Right cardiac atrium (tissue), 5 donors: ENCODE results near the gene ASH1L. TPM values are rescaled to one million over a fixed set of nuclear protein-coding genes. Genes with fewer than 3 reads are reported as not detected.
"Not testable (repeated sequence)": the region's sequence is repeated elsewhere in the genome, so short reads cannot be mapped to it uniquely, and the experiment has no call there.

Source experiments
- ATAC-seq, 2 donors: fragments of 200-7000 bp; cut with Tn5 transposase; one replicate each; pipeline versions ENCODE4 v1.8.0 to v1.9.1; 2020; ENCODE audit warnings: moderate library complexity in 2 of 2, mild to moderate bottlenecking in 1 of 2
- DNase-seq, 3 donors: peaks; one replicate each; pipeline ENCODE4 v3.0.0-alpha.2; 2020
- H3K27ac ChIP-seq: one replicate; pipeline ENCODE4 v1.5.1; 2013; ENCODE audit warnings: mild to moderate bottlenecking, low read length, control low read depth, moderate library complexity
- H3K27me3 ChIP-seq: one replicate; pipeline ENCODE4 v1.6.1; 2013; ENCODE audit not compliant: control insufficient read depth, insufficient read depth
- H3K4me1 ChIP-seq: one replicate; pipeline ENCODE4 v1.6.1; 2013; ENCODE audit warnings: low read length; ENCODE audit not compliant: control insufficient read depth, insufficient read depth
- H3K4me3 ChIP-seq: one replicate; pipeline ENCODE4 v1.5.1; 2013; ENCODE audit warnings: low read length, control low read depth
- H3K9me3 ChIP-seq: one replicate; pipeline ENCODE4 v1.6.1; 2013; ENCODE audit warnings: low read length; ENCODE audit not compliant: control insufficient read depth
- WGBS: extraction: QIAGEN DNeasy Blood & Tissue Kit; methylation state at CpG from one replicate; pipeline ENCODE4 v1.1.7; 2013; 5-methylcytosine and 5-hydroxymethylcytosine counted together
- intact Hi-C, 4 donors: fragments of 100-400 bp; cut with DNase I; formaldehyde crosslinking; loops; one replicate each; pipeline versions ENCODE4 v1.11.0 to v1.14.0; 2022 to 2023
- polyA plus RNA-seq: library from polyadenylated mRNA; stranded (reverse); fragments of 200-250 nt; gene quantifications from one replicate; pipeline ENCODE4 v1.2.3, GENCODE V29; 2013
- total RNA-seq, 4 donors: library from RNA; stranded (reverse); fragmentation: NEBNext Ultra II Directional; extraction: Animal tissue kit (Norgen Biotek cat#: 25700); gene quantifications; one replicate each; pipeline ENCODE4 v1.2.1, GENCODE V29; 2021
- donor health status: healthy with polysubstance abuse.
- donor health status: DM: no; HTN: yes; CAD: no.
- donor health status: DM: no; HTN: no; CAD: no.
- donor health status: DM: no; HTN: yes; CAD: no; lungs with severe emphysema.
- donor health status: DM: yes; HTN: yes; CAD: no.

ASH1L gene
- total and polyA plus RNA-seq, 5 donors, result 11.3 to 57.7 (median 48.0) TPM

DNA sequence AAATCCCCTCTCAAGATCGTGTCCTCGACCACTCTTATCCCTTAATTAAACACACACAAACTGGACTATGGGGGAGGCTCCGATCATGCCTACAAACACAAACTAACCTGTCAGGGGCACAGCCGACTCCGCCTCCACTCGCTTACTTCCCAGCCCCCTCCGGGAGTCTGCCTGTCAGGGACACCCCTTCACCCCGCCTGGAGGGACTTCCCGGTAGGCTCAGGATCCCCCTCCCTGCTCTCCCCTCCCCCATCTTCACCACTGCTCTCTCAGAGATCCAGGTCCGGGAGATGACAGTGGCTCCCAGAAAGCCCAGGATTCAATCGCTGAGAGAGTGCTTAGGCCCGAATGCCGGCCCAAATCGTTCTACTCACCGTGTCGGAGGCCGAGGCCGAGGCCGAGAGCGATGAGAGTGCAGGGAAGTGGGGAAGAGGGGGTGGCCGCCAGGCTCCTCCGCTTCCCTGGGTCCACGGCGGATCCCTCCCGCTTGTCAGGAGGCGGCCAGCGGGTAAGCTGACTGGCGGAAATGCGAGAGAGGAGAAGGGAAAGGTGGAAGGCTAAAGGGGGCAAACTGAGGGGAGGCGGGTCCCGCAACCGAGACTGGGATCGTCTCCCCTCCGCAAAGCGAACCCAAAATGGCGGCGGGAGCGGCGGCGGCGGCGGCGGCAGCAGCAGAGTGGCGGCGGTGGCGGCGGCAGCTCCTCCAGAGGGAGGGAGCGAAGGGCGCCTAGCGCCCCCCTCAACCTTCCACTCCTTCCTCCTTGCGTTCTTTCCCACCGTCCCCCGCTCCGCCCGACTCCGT is 623 bp downstream of the ASH1L start:
- intact Hi-C loops, H3K9me3 ChIP-seq, H3K27me3 ChIP-seq, H3K4me1 ChIP-seq: not testable (repeated sequence)
- DNase-seq (peak in 1 of 3 donors; percentile 53), ATAC-seq (peak; percentile 65 to 67)
- peak overlapping the region; percentile 86 for H3K27ac ChIP-seq
- H3K4me3 ChIP-seq, result peak overlapping the region; percentile 81
- WGBS, result under 1% methylated on average over 44 of the region's 56 CpGs

DNA sequence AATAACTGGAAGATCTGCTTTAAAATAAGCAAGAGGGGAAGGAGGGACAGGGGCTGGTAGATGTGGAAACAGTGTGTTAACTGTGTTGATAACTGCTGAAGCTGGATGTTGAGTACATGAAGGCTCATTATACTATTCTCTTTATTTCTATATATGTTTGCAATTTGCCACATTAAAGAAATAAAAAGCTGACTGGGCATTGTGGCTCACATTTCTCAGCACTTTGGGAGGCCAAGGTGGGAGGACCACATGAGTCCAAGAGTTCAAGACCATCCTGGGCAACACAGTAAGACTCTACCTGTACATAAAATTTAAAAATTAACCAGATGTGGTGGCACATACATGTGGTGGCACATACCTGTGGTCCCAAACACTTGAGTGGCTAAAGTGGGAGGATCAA is 6.7 kb downstream of the ASH1L start:
- DNase-seq (no peak), ATAC-seq (no peak)
- H3K27ac ChIP-seq, result no peak overlapping the region
- intact Hi-C loops, result no loop called here
- no peak overlapping the region for H3K4me3 ChIP-seq
- H3K27me3 ChIP-seq, result no peaks in the 10 kb centered on the region
- no peaks in the 10 kb centered on the region for H3K9me3 ChIP-seq
- H3K4me1 ChIP-seq, result no peaks in the 10 kb centered on the region

DNA sequence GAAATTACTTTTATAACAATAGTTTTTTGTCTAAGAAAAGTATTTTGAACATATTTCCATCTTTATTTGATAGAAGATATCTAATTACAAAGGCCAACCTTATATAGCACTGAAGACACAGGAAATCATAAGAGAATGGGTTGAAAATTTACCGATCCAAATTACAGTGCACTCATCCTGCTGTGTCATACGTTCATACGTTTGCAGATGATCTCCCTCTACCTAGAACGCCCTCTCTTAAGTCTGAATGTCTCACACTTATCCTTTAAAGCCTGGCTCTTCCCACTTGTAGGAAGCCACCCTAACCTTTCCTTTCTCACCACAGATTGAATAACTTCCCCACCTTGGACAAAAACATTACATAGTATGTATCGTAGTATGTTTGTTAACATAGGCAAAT is 9.3 kb downstream of the ASH1L start:
- no peaks in the 10 kb centered on the region for H3K4me1 ChIP-seq
- no peak overlapping the region for H3K4me3 ChIP-seq
- ATAC-seq (no peak), DNase-seq (no peak)
- no peaks in the 10 kb centered on the region for H3K27me3 ChIP-seq
- WGBS, result 48% methylated on average over 5 of the region's 5 CpGs
- no peaks in the 10 kb centered on the region for H3K9me3 ChIP-seq
- H3K27ac ChIP-seq, result no peak overlapping the region
- intact Hi-C loops, result no loop called here

DNA sequence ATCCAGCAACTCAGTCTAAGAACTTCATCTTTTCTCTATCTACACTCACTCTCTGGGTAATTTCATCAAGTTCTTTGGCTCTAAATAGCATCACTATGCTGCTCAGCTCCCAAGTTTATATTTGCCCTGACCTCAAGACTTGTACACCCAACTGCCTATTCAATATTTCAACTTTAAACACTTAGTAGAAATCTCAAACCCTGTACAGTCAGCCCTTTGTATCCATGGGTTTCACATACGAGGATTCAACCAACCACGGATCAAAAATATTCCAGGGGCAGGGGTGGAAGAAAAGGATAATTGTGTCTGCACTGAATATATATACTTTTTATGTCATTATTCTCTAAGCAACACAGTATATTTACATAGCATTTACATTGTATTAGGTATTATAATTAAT is 13.9 kb downstream of the ASH1L start:
- no peaks in the 10 kb centered on the region for H3K9me3 ChIP-seq
- no peaks in the 10 kb centered on the region for H3K27me3 ChIP-seq
- H3K4me3 ChIP-seq, result no peak overlapping the region
- WGBS, result 75% methylated on average over 2 of the region's 2 CpGs
- DNase-seq (no peak), ATAC-seq (no peak)
- no peaks in the 10 kb centered on the region for H3K4me1 ChIP-seq
- H3K27ac ChIP-seq, result no peak overlapping the region
- intact Hi-C loops, result no loop called here

DNA sequence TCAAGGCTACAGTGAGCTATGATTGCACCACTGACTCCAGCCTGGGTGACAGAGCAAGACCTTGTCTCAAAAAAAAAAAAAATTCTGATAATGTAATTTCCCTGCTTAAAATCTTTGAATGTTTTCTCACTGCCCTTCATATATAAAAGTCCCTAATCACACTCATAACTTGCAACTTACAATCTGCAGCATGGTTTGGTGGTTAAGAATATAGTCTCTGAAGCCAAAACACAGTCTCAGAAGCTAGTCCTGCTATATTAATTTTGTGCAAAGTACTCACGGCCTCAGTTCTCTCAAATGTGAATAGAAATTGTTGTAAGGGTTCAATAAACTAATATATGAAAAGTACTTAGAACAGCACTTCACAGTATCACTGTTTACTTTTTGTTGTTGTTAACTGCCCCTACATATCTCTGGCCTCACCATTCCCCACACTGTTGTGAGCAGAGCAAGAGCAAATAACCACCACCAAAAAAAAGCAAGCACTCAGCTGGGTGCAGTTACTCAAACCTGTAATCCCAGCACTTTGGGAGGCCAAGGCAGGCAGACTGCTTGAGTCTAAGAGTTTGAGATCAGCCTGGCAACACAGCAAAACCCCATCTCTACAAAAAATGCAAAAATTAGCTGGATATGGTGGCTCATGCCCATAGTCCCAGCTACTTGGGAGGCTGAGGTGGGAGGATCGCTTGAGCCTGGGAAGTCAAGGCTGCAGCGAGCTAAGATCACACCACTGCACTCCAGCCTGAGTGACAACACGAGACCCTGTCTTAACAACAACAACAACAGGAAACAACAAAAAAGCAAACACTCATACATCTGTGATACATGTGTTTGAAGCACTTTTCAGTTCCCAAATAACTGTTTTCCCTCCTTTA is 22.4 kb downstream of the ASH1L start:
- no peak overlapping the region for H3K27ac ChIP-seq
- H3K27me3 ChIP-seq, result no peaks in the 10 kb centered on the region
- intact Hi-C loops, result no loop called here
- H3K4me3 ChIP-seq, result no peak overlapping the region
- no peak for DNase-seq
- H3K4me1 ChIP-seq, result peaks cover 7% of the 10 kb centered on the region
- 84% methylated on average over 4 of the region's 4 CpGs for WGBS
- no peaks in the 10 kb centered on the region for H3K9me3 ChIP-seq
- no peak for ATAC-seq

DNA sequence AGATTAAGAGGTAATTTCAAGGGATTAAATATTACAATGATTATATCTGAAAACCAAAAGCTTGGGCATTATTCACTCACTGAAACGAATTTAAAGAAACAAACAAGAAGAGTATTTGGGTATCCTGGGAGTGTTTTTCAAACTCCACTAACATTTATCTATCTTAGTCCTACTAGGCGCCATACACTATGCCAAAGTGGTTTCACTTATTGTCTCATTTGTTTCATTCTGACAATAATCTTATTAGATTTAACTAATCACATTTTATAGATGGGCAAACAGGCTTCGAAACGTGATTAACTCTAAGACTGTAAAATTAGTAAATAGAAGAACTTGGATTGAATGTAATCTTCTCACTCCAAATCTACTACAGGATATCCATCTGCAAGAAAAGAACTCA is 25.4 kb downstream of the ASH1L start:
- no peaks in the 10 kb centered on the region for H3K9me3 ChIP-seq
- H3K4me1 ChIP-seq, result peaks cover 10% of the 10 kb centered on the region
- no peaks in the 10 kb centered on the region for H3K27me3 ChIP-seq
- H3K27ac ChIP-seq, result no peak overlapping the region
- ATAC-seq, result no peak
- intact Hi-C loops, result no loop called here
- no peak overlapping the region for H3K4me3 ChIP-seq
- DNase-seq, result no peak
- 82% methylated on average over 4 of the region's 4 CpGs for WGBS

DNA sequence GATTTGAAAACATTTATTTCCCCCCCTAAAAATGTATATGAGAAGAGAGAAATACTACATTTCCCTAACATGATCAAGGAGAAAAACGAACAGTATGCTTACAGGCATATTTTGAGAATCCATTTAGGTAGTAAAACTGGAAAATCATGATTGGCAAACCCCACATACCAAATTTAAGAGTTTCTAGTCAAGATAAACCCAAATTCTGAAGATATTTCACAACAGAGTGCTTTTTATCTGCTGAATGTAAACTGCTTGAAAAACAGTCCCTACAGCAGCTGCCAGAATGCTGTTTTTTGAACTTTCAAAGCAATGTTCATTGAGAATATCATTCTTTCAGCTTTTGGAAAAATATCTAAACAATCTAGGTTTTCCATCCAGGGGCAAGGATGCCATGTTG is 31.0 kb downstream of the ASH1L start:
- intact Hi-C loops, result no loop called here
- peaks cover 6% of the 10 kb centered on the region for H3K4me1 ChIP-seq
- no peak for DNase-seq
- H3K9me3 ChIP-seq, result no peaks in the 10 kb centered on the region
- H3K27me3 ChIP-seq, result no peaks in the 10 kb centered on the region
- H3K4me3 ChIP-seq, result no peak overlapping the region
- no peak for ATAC-seq
- no peak overlapping the region for H3K27ac ChIP-seq
- 32% methylated on average over 1 of the region's 1 CpG for WGBS

DNA sequence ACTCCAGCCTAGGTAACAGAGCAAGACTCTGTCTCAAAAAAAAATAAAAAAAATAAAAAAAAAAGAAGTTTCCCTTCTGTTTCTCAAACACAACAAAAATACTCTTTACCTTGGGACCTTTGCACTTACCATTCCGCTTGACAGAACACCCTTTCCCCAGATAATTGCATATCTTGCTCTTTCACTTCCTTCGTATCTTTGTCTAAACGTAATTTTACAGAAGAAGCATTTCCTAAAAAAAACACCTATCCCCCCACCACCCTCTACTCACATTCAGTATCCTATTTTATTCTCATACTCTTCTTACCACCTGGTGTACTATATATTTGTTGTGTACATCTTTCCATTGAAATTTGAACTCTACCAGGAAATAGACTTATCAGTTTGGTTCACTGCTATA is 32.7 kb downstream of the ASH1L start:
- 87% methylated on average over 3 of the region's 3 CpGs for WGBS
- H3K27ac ChIP-seq, result no peak overlapping the region
- no peak for DNase-seq
- no peaks in the 10 kb centered on the region for H3K9me3 ChIP-seq
- intact Hi-C loops, result no loop called here
- H3K27me3 ChIP-seq, result no peaks in the 10 kb centered on the region
- ATAC-seq, result no peak
- H3K4me3 ChIP-seq, result no peak overlapping the region
- peaks cover 5% of the 10 kb centered on the region for H3K4me1 ChIP-seq

DNA sequence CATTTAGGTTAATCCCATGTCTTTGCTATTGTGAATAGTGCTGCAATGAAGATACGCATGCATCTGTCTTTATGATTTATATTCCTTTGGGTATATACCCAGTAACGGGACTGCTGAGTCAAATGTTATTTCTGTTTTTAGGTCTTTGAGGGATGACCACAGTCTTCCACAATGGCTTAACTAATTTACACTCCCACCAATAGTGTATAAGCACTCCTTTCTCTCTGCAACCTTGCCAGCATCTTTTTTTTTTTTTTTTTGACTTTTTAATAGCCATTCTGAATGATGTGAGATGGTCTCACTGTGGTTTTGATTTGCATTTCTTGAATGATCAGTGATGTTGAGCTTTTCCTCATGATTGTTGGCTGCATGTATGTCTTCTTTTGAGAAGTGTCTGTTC is 33.5 kb downstream of the ASH1L start:
- no peak for DNase-seq
- no peak for ATAC-seq
- no peaks in the 10 kb centered on the region for H3K9me3 ChIP-seq
- H3K27me3 ChIP-seq, result no peaks in the 10 kb centered on the region
- no peak overlapping the region for H3K4me3 ChIP-seq
- WGBS, result 86% methylated on average over 2 of the region's 2 CpGs
- peaks cover 3% of the 10 kb centered on the region for H3K4me1 ChIP-seq
- intact Hi-C loops, result no loop called here
- no peak overlapping the region for H3K27ac ChIP-seq

DNA sequence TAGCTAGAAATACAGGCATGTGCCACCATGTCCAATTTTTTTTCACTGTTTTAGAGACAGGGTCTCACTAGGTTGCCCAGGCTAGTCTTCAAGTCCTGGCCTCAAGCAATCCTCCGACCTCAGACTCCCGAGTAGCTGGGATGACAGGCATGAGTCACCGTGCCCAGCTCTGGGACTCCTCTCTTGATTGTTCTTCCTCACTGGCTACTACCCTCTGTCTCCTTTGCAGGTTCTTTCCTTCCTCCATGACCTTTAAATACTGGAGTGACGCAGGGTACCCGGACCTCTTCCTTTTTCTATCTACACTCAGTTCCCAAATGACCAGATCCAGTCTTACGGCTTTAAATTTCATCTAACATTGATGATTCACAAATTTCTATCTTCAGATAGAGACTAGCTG is 34.9 kb downstream of the ASH1L start:
- H3K4me3 ChIP-seq, result no peak overlapping the region
- 74% methylated on average over 6 of the region's 6 CpGs for WGBS
- ATAC-seq, result peak in 1 of 2 donors; percentile 47
- no peaks in the 10 kb centered on the region for H3K9me3 ChIP-seq
- DNase-seq, result no peak
- peaks cover 6% of the 10 kb centered on the region for H3K4me1 ChIP-seq
- no peak overlapping the region for H3K27ac ChIP-seq
- intact Hi-C loops, result no loop called here
- no peaks in the 10 kb centered on the region for H3K27me3 ChIP-seq

DNA sequence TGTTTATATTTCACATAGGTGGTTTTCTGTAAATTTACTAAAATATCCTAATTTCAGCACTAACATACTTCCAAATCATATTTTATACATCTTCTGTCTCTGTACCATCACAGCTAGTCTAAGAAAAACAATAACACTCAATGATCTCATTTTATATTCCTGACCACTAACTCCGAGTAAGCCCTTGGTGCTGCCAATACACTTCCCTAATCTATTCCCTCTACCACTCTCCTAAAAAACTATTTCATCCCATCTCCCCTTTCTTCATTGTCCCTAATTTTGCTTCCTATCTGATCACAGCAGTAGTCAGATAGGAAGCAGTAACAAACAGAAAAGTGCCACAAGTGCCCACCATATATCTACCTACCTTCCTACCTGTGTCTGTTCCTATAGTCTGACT is 36.2 kb downstream of the ASH1L start:
- no peak for DNase-seq
- no peak overlapping the region for H3K27ac ChIP-seq
- no peaks in the 10 kb centered on the region for H3K9me3 ChIP-seq
- ATAC-seq, result no peak
- 73% methylated on average over 1 of the region's 1 CpG for WGBS
- H3K27me3 ChIP-seq, result no peaks in the 10 kb centered on the region
- no peak overlapping the region for H3K4me3 ChIP-seq
- intact Hi-C loops, result no loop called here
- H3K4me1 ChIP-seq, result peaks cover 6% of the 10 kb centered on the region
